WERI-Rb-1 (cell line): ENCODE results near the gene TAB3.

ENCODE experiments used
- DNase-seq: peaks from one replicate; pipeline ENCODE4 v3.0.0-alpha.2; 2020
- H3K27ac ChIP-seq: fragments of 250-450 bp; sonication (Bioruptor Pico); 2 replicates; pipeline ENCODE4 v1.5.1; 2020; ENCODE audit warnings: mild to moderate bottlenecking, moderate library complexity
- H3K27me3 ChIP-seq: fragments of 250-450 bp; sonication (Bioruptor Pico); 2 replicates; pipeline ENCODE4 v1.5.1; 2021; ENCODE audit warnings: mild to moderate bottlenecking, low read depth, moderate library complexity; ENCODE audit not compliant: insufficient read depth, severe bottlenecking
- H3K36me3 ChIP-seq: fragments of 250-450 bp; sonication (Bioruptor Pico); 2 replicates; pipeline ENCODE4 v1.5.1; 2020; ENCODE audit warnings: mild to moderate bottlenecking, moderate library complexity
- H3K4me3 ChIP-seq: 2 replicates; pipeline ENCODE4 v1.5.1; 2011; ENCODE audit warnings: low read depth, mild to moderate bottlenecking, control low read depth, low read length
- H3K9me3 ChIP-seq: fragments of 250-450 bp; sonication (Bioruptor Pico); 2 replicates; pipeline ENCODE4 v1.5.1; 2021; ENCODE audit warnings: mild to moderate bottlenecking, moderate library complexity; ENCODE audit not compliant: severe bottlenecking
- CTCF ChIP-seq: IDR thresholded peaks from 2 replicates; pipeline ENCODE4 v1.5.1; 2011; ENCODE audit warnings: low read depth, mild to moderate bottlenecking, control low read depth, inconsistent platforms, low read length

TAB3 gene

GRCh38 chrX:30824275-30824674 is 64.8 kb downstream of the TAB3 start:
- no peaks in the 10 kb centered on the region for H3K36me3 ChIP-seq
- peaks cover 4% of the 10 kb centered on the region for H3K27me3 ChIP-seq
- H3K27ac ChIP-seq = no peak overlapping the region
- no peak for DNase-seq
- no peak overlapping the region for H3K4me3 ChIP-seq
- no peaks in the 10 kb centered on the region for H3K9me3 ChIP-seq
- TF ChIP-seq CTCF = no peak

GRCh38 chrX:30822764-30823163 is 66.3 kb downstream of the TAB3 start:
- peaks cover 3% of the 10 kb centered on the region for H3K27me3 ChIP-seq
- H3K36me3 ChIP-seq = no peaks in the 10 kb centered on the region
- no peaks in the 10 kb centered on the region for H3K9me3 ChIP-seq
- no peak overlapping the region for H3K4me3 ChIP-seq
- no peak for DNase-seq
- H3K27ac ChIP-seq = no peak overlapping the region
- TF ChIP-seq CTCF = no peak

GRCh38 chrX:30822068-30822681 is 66.9 kb downstream of the TAB3 start:
- Histone ChIP-seq H3K4me3 (no peak overlapping the region), H3K27ac (no peak overlapping the region), H3K27me3 (no peaks in the 10 kb centered on the region), H3K9me3 (no peaks in the 10 kb centered on the region), H3K36me3 (no peaks in the 10 kb centered on the region)
- no peak for DNase-seq
- TF ChIP-seq CTCF = peak; percentile 25

GRCh38 chrX:30821116-30821515 is 67.9 kb downstream of the TAB3 start:
- no peak for DNase-seq
- TF ChIP-seq CTCF = no peak

GRCh38 chrX:30819080-30819479 is 70.0 kb downstream of the TAB3 start:
- H3K36me3 ChIP-seq = no peaks in the 10 kb centered on the region
- no peak overlapping the region for H3K4me3 ChIP-seq
- H3K27ac ChIP-seq = no peak overlapping the region
- H3K9me3 ChIP-seq = no peaks in the 10 kb centered on the region
- no peak for TF ChIP-seq CTCF
- no peak for DNase-seq
- peaks cover 3% of the 10 kb centered on the region for H3K27me3 ChIP-seq

More at GRCh38 chrX:30821116-30821515, 67.9 kb downstream of the TAB3 start:
- Histone ChIP-seq H3K4me3 (no peak overlapping the region), H3K36me3 (no peaks in the 10 kb centered on the region), H3K27me3 (no peaks in the 10 kb centered on the region), H3K9me3 (no peaks in the 10 kb centered on the region), H3K27ac (no peak overlapping the region)

- TF ChIP-seq CTCF = no peak
- Histone ChIP-seq H3K4me3 (no peak overlapping the region), H3K27ac (no peak overlapping the region), H3K36me3 (no peaks in the 10 kb centered on the region), H3K27me3 (peaks cover 3% of the 10 kb centered on the region), H3K9me3 (no peaks in the 10 kb centered on the region)
- no peak for DNase-seq
Observed at GRCh38 chrX:30816079-30816478, 73.0 kb downstream of the TAB3 start.
